Measurements from ENCODE around the gene GRAMD1C.

GRAMD1C gene

GRCh38 chr3:113838631-113839209, at the start of gene GRAMD1C:
GRAMD1C (plus strand) TSS chr3:113838788; CDS start chr3:113838910, 122 bp downstream.
- TF ChIP-seq EZH2 (IDR thresholded peaks at IDR 0.05; ENCODE audit: borderline replicate concordance, low read depth, low read length, severe bottlenecking) (no peak), CTCF (IDR thresholded peaks at IDR 0.05; ENCODE audit: borderline replicate concordance, extremely low read depth, low read length, poor library complexity, severe bottlenecking) (peak; percentile 93)
- no peaks in the 10 kb centered on the region for H3K27me3 ChIP-seq (ENCODE audit: insufficient read depth, low read length, poor library complexity)
- peak within 1 kb of the TSS; percentile 65 for H3K9ac ChIP-seq (ENCODE audit: low read depth, low read length)
- peak within 1 kb of the TSS; percentile 35 to 74; a peak in 3 of 4 replicates for H3K4me3 ChIP-seq (ENCODE audit: low read depth in 1 of 2, low read length in 2 of 2)
- H3K79me2 ChIP-seq (ENCODE audit: insufficient read depth, low read length) = no peaks in the 10 kb centered on the region
- peak; percentile 89 for DNase-seq
- peak within 1 kb of the TSS; percentile 68 for H3K27ac ChIP-seq (ENCODE audit: low read length)
- peak; percentile 98 for ATAC-seq (ENCODE audit: insufficient read depth, low read depth)
- H3K4me2 ChIP-seq (ENCODE audit: insufficient read depth, low read length) = peak within 1 kb of the TSS; percentile 82
- peaks cover 21% of the 10 kb centered on the region for H3K4me1 ChIP-seq (ENCODE audit: insufficient read depth, low read length)
- H4K20me1 ChIP-seq (ENCODE audit: insufficient read depth, low read length) = no peaks in the 10 kb centered on the region
- no peaks in the 10 kb centered on the region for H3K36me3 ChIP-seq (ENCODE audit: insufficient read depth, low read length)
- H3K9me3 ChIP-seq (ENCODE audit: insufficient read depth, low read length, severe bottlenecking) = no peaks in the 10 kb centered on the region
- peak within 1 kb of the TSS; percentile 90 for H2AFZ ChIP-seq (ENCODE audit: low read depth, low read length)

GRCh38 chr3:113791381-113791780, 47.2 kb upstream of the GRAMD1C start:
- ATAC-seq (ENCODE audit: insufficient read depth, low read depth) (no peak), DNase-seq (no peak)
- H3K27me3 ChIP-seq (ENCODE audit: insufficient read depth, low read length, poor library complexity) = no peaks in the 10 kb centered on the region
- no peak overlapping the region for H3K4me2 ChIP-seq (ENCODE audit: insufficient read depth, low read length)
- H3K4me1 ChIP-seq (ENCODE audit: insufficient read depth, low read length) = no peaks in the 10 kb centered on the region
- no peaks in the 10 kb centered on the region for H3K9me3 ChIP-seq (ENCODE audit: insufficient read depth, low read length, severe bottlenecking)
- no peak overlapping the region for H3K4me3 ChIP-seq (ENCODE audit: low read depth in 1 of 2, low read length in 2 of 2)
- no peak overlapping the region for H3K9ac ChIP-seq (ENCODE audit: low read depth, low read length)
- H2AFZ ChIP-seq (ENCODE audit: low read depth, low read length) = no peak overlapping the region
- no peaks in the 10 kb centered on the region for H3K79me2 ChIP-seq (ENCODE audit: insufficient read depth, low read length)
- peaks cover 36% of the 10 kb centered on the region; the same call in 1 of the 2 replicates for H3K36me3 ChIP-seq (ENCODE audit: insufficient read depth, low read length)
- no peak overlapping the region for H3K27ac ChIP-seq (ENCODE audit: low read length)
- TF ChIP-seq EZH2 (IDR thresholded peaks at IDR 0.05; ENCODE audit: borderline replicate concordance, low read depth, low read length, severe bottlenecking) (no peak), CTCF (IDR thresholded peaks at IDR 0.05; ENCODE audit: borderline replicate concordance, extremely low read depth, low read length, poor library complexity, severe bottlenecking) (no peak)
- no peaks in the 10 kb centered on the region for H4K20me1 ChIP-seq (ENCODE audit: insufficient read depth, low read length)

GRCh38 chr3:113794526-113794925, 44.1 kb upstream of the GRAMD1C start:
- Histone ChIP-seq H3K36me3 (ENCODE audit: insufficient read depth, low read length) (peaks cover 41% of the 10 kb centered on the region; the same call in 1 of the 2 replicates), H3K27ac (ENCODE audit: low read length) (no peak overlapping the region)
- no peak for ATAC-seq (ENCODE audit: insufficient read depth, low read depth)

More at GRCh38 chr3:113794526-113794925, 44.1 kb upstream of the GRAMD1C start:
- Histone ChIP-seq H3K9me3 (ENCODE audit: insufficient read depth, low read length, severe bottlenecking) (no peaks in the 10 kb centered on the region), H4K20me1 (ENCODE audit: insufficient read depth, low read length) (no peaks in the 10 kb centered on the region), H3K27me3 (ENCODE audit: insufficient read depth, low read length, poor library complexity) (no peaks in the 10 kb centered on the region), H3K4me2 (ENCODE audit: insufficient read depth, low read length) (no peak overlapping the region), H3K9ac (ENCODE audit: low read depth, low read length) (no peak overlapping the region), H2AFZ (ENCODE audit: low read depth, low read length) (no peak overlapping the region), H3K4me3 (ENCODE audit: low read depth in 1 of 2, low read length in 2 of 2) (no peak overlapping the region), H3K79me2 (ENCODE audit: insufficient read depth, low read length) (no peaks in the 10 kb centered on the region), H3K4me1 (ENCODE audit: insufficient read depth, low read length) (no peaks in the 10 kb centered on the region)
- DNase-seq = no peak
- TF ChIP-seq CTCF (IDR thresholded peaks at IDR 0.05; ENCODE audit: borderline replicate concordance, extremely low read depth, low read length, poor library complexity, severe bottlenecking) (no peak), EZH2 (IDR thresholded peaks at IDR 0.05; ENCODE audit: borderline replicate concordance, low read depth, low read length, severe bottlenecking) (no peak)
